Neural cell (in vitro differentiated cells): ENCODE data around the gene ARPC5. TPM values are rescaled to one million over a fixed set of nuclear protein-coding genes. Genes with fewer than 3 reads are reported as not detected.

ENCODE experiments used
- H2AFZ ChIP-seq: fragments of 200-600, 300-800 bp; sonication (generic), shearing (Covaris generic); 2 replicates; pipeline ENCODE4 v1.6.0; 2014; ENCODE audit warnings: low read depth, mild to moderate bottlenecking, antibody characterized with exemption, low read length, moderate library complexity
- H3F3A ChIP-seq: fragments of 200-600 bp; shearing (Covaris generic); 2 replicates; pipeline ENCODE4 v1.6.1; 2016; ENCODE audit warnings: mild to moderate bottlenecking, moderate library complexity, mixed read lengths, antibody characterized with exemption, low read length; ENCODE audit not compliant: insufficient read depth, poor library complexity, severe bottlenecking
- H3K27ac ChIP-seq: fragments of 200-600, 300-800 bp; sonication (generic), shearing (Covaris generic); 2 replicates; pipeline ENCODE4 v1.5.1; 2014; ENCODE audit warnings: mild to moderate bottlenecking, low read length, moderate library complexity
- H3K27me3 ChIP-seq: fragments of 300-800, 200-600 bp; sonication (generic), shearing (Covaris generic); 2 replicates; pipeline ENCODE4 v1.6.0; 2014; ENCODE audit warnings: mild to moderate bottlenecking, low read depth, low read length, moderate library complexity; ENCODE audit not compliant: insufficient read depth
- H3K36me3 ChIP-seq: fragments of 300-800, 200-600 bp; sonication (generic), shearing (Covaris generic); 2 replicates; pipeline ENCODE4 v1.5.1; 2014; ENCODE audit warnings: mild to moderate bottlenecking, antibody characterized with exemption, low read length, moderate library complexity; ENCODE audit not compliant: insufficient read depth
- H3K4me2 ChIP-seq: fragments of 300-800, 200-600 bp; sonication (generic), shearing (Covaris generic); 2 replicates; pipeline ENCODE4 v1.6.0; 2014; ENCODE audit warnings: mild to moderate bottlenecking, low read length
- H3K4me3 ChIP-seq: fragments of 300-800, 200-600 bp; sonication (generic), shearing (Covaris generic); 2 replicates; pipeline ENCODE4 v1.5.1; 2014; ENCODE audit warnings: mild to moderate bottlenecking, low read length, moderate library complexity
- H3K79me2 ChIP-seq: fragments of 200-600 bp; shearing (Covaris generic); replicated peaks from 2 replicates; pipeline ENCODE4 v1.6.0; 2014; ENCODE audit warnings: mild to moderate bottlenecking, low read length, moderate library complexity; ENCODE audit not compliant: insufficient read depth
- H3K9ac ChIP-seq: fragments of 300-800, 200-600 bp; sonication (generic), shearing (Covaris generic); 2 replicates; pipeline ENCODE4 v1.6.1; 2016; ENCODE audit warnings: mild to moderate bottlenecking, low read length, mixed read lengths
- H3K9me2 ChIP-seq: fragments of 200-600 bp; shearing (Covaris generic); 2 replicates; pipeline ENCODE4 v1.6.1; 2016; ENCODE audit warnings: mild to moderate bottlenecking, low read length, mixed read lengths; ENCODE audit not compliant: insufficient read depth
- H3K9me3 ChIP-seq: fragments of 200-600, 300-800 bp; sonication (generic), shearing (Covaris generic); 2 replicates; pipeline ENCODE4 v1.6.1; 2016; ENCODE audit warnings: mild to moderate bottlenecking, mixed run types, low read length, moderate library complexity, mixed read lengths
- H4K20me1 ChIP-seq: fragments of 200-600 bp; shearing (Covaris generic); 2 replicates; pipeline ENCODE4 v1.6.1; 2016; ENCODE audit warnings: mild to moderate bottlenecking, mixed run types; ENCODE audit not compliant: insufficient read depth
- EP300 ChIP-seq: fragments of 450-650 bp; conservative IDR thresholded peaks from 2 replicates; pipeline ENCODE4 v1.6.1; 2014; ENCODE audit warnings: antibody characterized with exemption, mild to moderate bottlenecking, moderate library complexity; ENCODE audit not compliant: poor library complexity, severe bottlenecking
- EZH2 ChIP-seq: fragments of 200-600, 300-800 bp; shearing (Covaris generic), sonication (generic); IDR thresholded peaks from 2 replicates; pipeline ENCODE4 v1.6.1; 2014; ENCODE audit warnings: antibody characterized with exemption, low read length, borderline replicate concordance, mild to moderate bottlenecking; ENCODE audit not compliant: insufficient read depth, poor library complexity, severe bottlenecking
- MXI1 ChIP-seq: fragments of 450-650 bp; conservative IDR thresholded peaks from 2 replicates; pipeline ENCODE4 v1.6.1; 2014; ENCODE audit warnings: antibody characterized with exemption, mild to moderate bottlenecking; ENCODE audit not compliant: poor library complexity, severe bottlenecking
- POLR2AphosphoS5 ChIP-seq: IDR thresholded peaks from 2 replicates; pipeline ENCODE4 v1.6.1; 2012
- RAD21 ChIP-seq: fragments of 450-650 bp; conservative IDR thresholded peaks from 2 replicates; pipeline ENCODE4 v1.6.1; 2014; ENCODE audit warnings: antibody characterized with exemption, mild to moderate bottlenecking, moderate library complexity
- SMC3 ChIP-seq: fragments of 450-650 bp; conservative IDR thresholded peaks from 2 replicates; pipeline ENCODE4 v1.6.1; 2014; ENCODE audit warnings: antibody characterized with exemption, mild to moderate bottlenecking, moderate library complexity; ENCODE audit not compliant: poor library complexity
- TAF1 ChIP-seq: IDR thresholded peaks from 2 replicates; pipeline ENCODE4 v1.6.1; 2012; ENCODE audit warnings: low read depth
- polyA plus RNA-seq: library from polyadenylated mRNA; depleted of rRNA; stranded (reverse); fragments of >200 nt; gene quantifications from 2 replicates; pipeline ENCODE4 v1.2.3, GENCODE V29; 2014
- TF ChIP-seq, protein P1 (sequence below): IDR thresholded peaks from 2 replicates; pipeline ENCODE4 v1.6.1; 2012; ENCODE audit warnings: borderline replicate concordance
- TF ChIP-seq, protein P2 (sequence below): fragments of 450-650 bp; IDR thresholded peaks from 2 replicates; pipeline ENCODE4 v1.5.1; 2014; ENCODE audit warnings: antibody characterized with exemption, mild to moderate bottlenecking, moderate library complexity; ENCODE audit not compliant: poor library complexity, severe bottlenecking

ARPC5 gene
- polyA plus RNA-seq, 1 donor from 2014 or later: 197 TPM

DNA sequence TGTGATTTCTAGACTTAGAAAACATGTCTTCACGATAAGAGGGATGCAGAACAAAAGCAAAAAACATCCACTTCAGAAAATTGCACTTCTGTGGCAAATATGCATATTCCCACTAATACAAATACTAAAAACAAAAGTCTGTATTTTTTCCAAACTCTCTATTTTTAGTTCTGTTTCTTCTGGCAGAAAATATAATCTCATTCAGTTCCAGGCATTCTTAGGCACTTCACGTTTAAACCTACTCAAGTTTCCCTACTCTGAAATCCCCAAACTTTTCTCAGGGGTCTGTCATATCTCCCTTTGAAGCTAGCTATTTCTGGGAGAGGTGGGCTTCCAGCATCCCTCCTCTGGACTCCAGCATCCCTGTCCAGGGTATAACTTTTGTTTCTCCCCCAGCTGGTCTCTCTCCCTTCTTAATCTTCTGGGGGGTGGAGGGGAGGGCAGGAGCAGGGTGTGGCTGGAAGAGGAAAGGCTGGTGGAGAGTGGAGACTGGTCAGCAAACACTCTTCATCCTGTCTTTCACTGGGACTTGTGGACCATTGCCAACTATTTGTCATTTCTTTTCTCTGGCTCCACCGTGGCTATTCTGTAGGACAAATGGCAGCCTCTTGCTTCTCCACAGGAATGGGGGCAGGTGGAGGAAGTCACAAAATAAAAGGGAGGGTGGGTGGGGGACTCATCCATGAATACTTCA, 25.7 kb downstream of the ARPC5 start:
- Histone ChIP-seq H3K36me3 (no peaks in the 10 kb centered on the region), H3K9ac (no peak overlapping the region), H3K4me2 (no peak overlapping the region), H3K27ac (no peak overlapping the region), H3K4me3 (no peak overlapping the region), H3K79me2 (no peaks in the 10 kb centered on the region), H2AFZ (no peak overlapping the region), H3K9me2 (no peaks in the 10 kb centered on the region), H4K20me1 (no peaks in the 10 kb centered on the region), H3K27me3 (no peaks in the 10 kb centered on the region), H3F3A (no peaks in the 10 kb centered on the region), H3K9me3 (no peaks in the 10 kb centered on the region)
- TF ChIP-seq EP300: no peak
- TF ChIP-seq TAF1: no peak
- no peak for TF ChIP-seq EZH2
- TF ChIP-seq, protein P1, sequence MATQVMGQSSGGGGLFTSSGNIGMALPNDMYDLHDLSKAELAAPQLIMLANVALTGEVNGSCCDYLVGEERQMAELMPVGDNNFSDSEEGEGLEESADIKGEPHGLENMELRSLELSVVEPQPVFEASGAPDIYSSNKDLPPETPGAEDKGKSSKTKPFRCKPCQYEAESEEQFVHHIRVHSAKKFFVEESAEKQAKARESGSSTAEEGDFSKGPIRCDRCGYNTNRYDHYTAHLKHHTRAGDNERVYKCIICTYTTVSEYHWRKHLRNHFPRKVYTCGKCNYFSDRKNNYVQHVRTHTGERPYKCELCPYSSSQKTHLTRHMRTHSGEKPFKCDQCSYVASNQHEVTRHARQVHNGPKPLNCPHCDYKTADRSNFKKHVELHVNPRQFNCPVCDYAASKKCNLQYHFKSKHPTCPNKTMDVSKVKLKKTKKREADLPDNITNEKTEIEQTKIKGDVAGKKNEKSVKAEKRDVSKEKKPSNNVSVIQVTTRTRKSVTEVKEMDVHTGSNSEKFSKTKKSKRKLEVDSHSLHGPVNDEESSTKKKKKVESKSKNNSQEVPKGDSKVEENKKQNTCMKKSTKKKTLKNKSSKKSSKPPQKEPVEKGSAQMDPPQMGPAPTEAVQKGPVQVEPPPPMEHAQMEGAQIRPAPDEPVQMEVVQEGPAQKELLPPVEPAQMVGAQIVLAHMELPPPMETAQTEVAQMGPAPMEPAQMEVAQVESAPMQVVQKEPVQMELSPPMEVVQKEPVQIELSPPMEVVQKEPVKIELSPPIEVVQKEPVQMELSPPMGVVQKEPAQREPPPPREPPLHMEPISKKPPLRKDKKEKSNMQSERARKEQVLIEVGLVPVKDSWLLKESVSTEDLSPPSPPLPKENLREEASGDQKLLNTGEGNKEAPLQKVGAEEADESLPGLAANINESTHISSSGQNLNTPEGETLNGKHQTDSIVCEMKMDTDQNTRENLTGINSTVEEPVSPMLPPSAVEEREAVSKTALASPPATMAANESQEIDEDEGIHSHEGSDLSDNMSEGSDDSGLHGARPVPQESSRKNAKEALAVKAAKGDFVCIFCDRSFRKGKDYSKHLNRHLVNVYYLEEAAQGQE: no peak
- no peak for TF ChIP-seq SMC3
- TF ChIP-seq MXI1: no peak
- TF ChIP-seq POLR2AphosphoS5: no peak
- TF ChIP-seq RAD21: no peak
- TF ChIP-seq, protein P2, sequence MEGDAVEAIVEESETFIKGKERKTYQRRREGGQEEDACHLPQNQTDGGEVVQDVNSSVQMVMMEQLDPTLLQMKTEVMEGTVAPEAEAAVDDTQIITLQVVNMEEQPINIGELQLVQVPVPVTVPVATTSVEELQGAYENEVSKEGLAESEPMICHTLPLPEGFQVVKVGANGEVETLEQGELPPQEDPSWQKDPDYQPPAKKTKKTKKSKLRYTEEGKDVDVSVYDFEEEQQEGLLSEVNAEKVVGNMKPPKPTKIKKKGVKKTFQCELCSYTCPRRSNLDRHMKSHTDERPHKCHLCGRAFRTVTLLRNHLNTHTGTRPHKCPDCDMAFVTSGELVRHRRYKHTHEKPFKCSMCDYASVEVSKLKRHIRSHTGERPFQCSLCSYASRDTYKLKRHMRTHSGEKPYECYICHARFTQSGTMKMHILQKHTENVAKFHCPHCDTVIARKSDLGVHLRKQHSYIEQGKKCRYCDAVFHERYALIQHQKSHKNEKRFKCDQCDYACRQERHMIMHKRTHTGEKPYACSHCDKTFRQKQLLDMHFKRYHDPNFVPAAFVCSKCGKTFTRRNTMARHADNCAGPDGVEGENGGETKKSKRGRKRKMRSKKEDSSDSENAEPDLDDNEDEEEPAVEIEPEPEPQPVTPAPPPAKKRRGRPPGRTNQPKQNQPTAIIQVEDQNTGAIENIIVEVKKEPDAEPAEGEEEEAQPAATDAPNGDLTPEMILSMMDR: no peak

DNA sequence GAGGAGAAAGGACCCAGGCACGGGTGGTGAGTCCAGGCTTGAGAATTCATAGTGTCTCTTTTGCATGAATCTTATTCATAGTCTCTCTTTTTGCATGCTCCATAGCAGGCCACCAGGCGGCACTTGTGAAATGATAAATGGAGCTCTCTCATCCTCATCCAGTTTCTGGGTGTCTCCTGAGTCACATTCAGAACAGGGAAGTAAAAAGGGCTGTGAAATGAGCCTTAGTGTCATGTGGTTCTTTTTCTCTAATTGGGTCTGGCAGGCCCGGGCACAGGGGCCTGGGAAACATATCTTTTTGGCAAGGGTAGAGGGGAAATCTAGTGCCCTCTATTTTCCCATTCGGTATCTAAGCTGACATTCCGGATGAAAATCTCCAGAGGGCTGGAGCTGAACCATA, 26.3 kb downstream of the ARPC5 start:
- no peaks in the 10 kb centered on the region for H3F3A ChIP-seq
- H3K27me3 ChIP-seq: no peaks in the 10 kb centered on the region
- H2AFZ ChIP-seq: no peak overlapping the region
- no peaks in the 10 kb centered on the region for H3K36me3 ChIP-seq
- H3K27ac ChIP-seq: no peak overlapping the region
- TF ChIP-seq, protein P2: no peak
- no peak for TF ChIP-seq TAF1
- TF ChIP-seq RAD21: no peak
- TF ChIP-seq EZH2: no peak
- TF ChIP-seq, protein P1: no peak
- no peak for TF ChIP-seq POLR2AphosphoS5
- no peak for TF ChIP-seq SMC3
- no peak for TF ChIP-seq EP300
- TF ChIP-seq MXI1: no peak
- no peaks in the 10 kb centered on the region for H3K9me2 ChIP-seq
- no peak overlapping the region for H3K4me3 ChIP-seq
- no peaks in the 10 kb centered on the region for H4K20me1 ChIP-seq
- no peak overlapping the region for H3K4me2 ChIP-seq
- H3K9ac ChIP-seq: no peak overlapping the region
- H3K9me3 ChIP-seq: no peaks in the 10 kb centered on the region
- H3K79me2 ChIP-seq: no peaks in the 10 kb centered on the region
